Non-pigmented ciliary epithelial cell (primary cell): ENCODE results near the gene CMKLR1.

ENCODE experiments used
- DNase-seq: peaks from one replicate; pipeline ENCODE4 v3.0.0-alpha.2; 2010; ENCODE audit warnings: low read depth

Gene CMKLR1

GRCh38 chr12:108299980-108300696 is 39.0 kb downstream of the CMKLR1 start:
- DNase-seq, result no peak

GRCh38 chr12:108299516-108299915 is 39.6 kb downstream of the CMKLR1 start:
- DNase-seq, result no peak

- DNase-seq, result no peak
Measured at GRCh38 chr12:108298761-108299275, 40.3 kb downstream of the CMKLR1 start.

- no peak for DNase-seq
Measured at GRCh38 chr12:108297895-108298760, 41.0 kb downstream of the CMKLR1 start.

GRCh38 chr12:108297424-108297823 is 41.7 kb downstream of the CMKLR1 start:
- DNase-seq, result no peak

- no peak for DNase-seq
Measured at GRCh38 chr12:108296945-108297344, 42.2 kb downstream of the CMKLR1 start.

- DNase-seq, result no peak
Measured at GRCh38 chr12:108295641-108296040, 43.5 kb downstream of the CMKLR1 start.

GRCh38 chr12:108289350-108290161 is 49.6 kb downstream of the CMKLR1 start:
- DNase-seq, result no peak

GRCh38 chr12:108287227-108287626 is 51.9 kb downstream of the CMKLR1 start:
- DNase-seq, result no peak

- DNase-seq, result no peak
Measured at GRCh38 chr12:108285016-108285415, 54.1 kb downstream of the CMKLR1 start.

- no peak for DNase-seq
Measured at GRCh38 chr12:108284163-108284562, 54.9 kb downstream of the CMKLR1 start.

GRCh38 chr12:108282676-108283075 is 56.4 kb downstream of the CMKLR1 start:
- DNase-seq, result no peak

- no peak for DNase-seq
Measured at GRCh38 chr12:108282160-108282559, 57.0 kb downstream of the CMKLR1 start.

GRCh38 chr12:108277613-108278012 is 61.5 kb downstream of the CMKLR1 start:
- no peak for DNase-seq

- no peak for DNase-seq
Measured at GRCh38 chr12:108273217-108273616, 65.9 kb downstream of the CMKLR1 start.

- DNase-seq, result no peak
Measured at GRCh38 chr12:108271951-108272872, 66.9 kb downstream of the CMKLR1 start.

GRCh38 chr12:108270849-108271143 is 68.3 kb downstream of the CMKLR1 start:
- DNase-seq, result no peak

- no peak for DNase-seq
Measured at GRCh38 chr12:108270035-108270848, 68.9 kb downstream of the CMKLR1 start.

- DNase-seq, result no peak
Measured at GRCh38 chr12:108269224-108269623, 69.9 kb downstream of the CMKLR1 start.

- DNase-seq, result no peak
Measured at GRCh38 chr12:108268397-108268796, 70.7 kb downstream of the CMKLR1 start.
